Mucosa of rectum (tissue), 2 donors: ENCODE measurements around the gene SP6.

Source experiments
- H3K27ac ChIP-seq, 2 donors: one replicate each; pipeline ENCODE4 v1.7.0; 2013; ENCODE audit warnings: inconsistent platforms in 2 of 2, low read depth in 2 of 2, low read length in 2 of 2
- H3K27me3 ChIP-seq, 2 donors: one replicate each; pipeline ENCODE4 v1.7.0; 2013; ENCODE audit warnings: low read length in 2 of 2; ENCODE audit not compliant: control insufficient read depth in 2 of 2, insufficient read depth in 2 of 2
- H3K36me3 ChIP-seq, 2 donors: one replicate each; pipeline ENCODE4 v1.7.0; 2013; ENCODE audit warnings: low read length in 2 of 2; ENCODE audit not compliant: control insufficient read depth in 2 of 2, insufficient read depth in 2 of 2
- H3K4me1 ChIP-seq, 2 donors: one replicate each; pipeline ENCODE4 v1.7.0; 2013; ENCODE audit warnings: low read length in 2 of 2, mild to moderate bottlenecking in 1 of 2; ENCODE audit not compliant: control insufficient read depth in 2 of 2, insufficient read depth in 2 of 2
- H3K4me3 ChIP-seq, 2 donors: one replicate each; pipeline ENCODE4 v1.7.0; 2013; ENCODE audit warnings: low read length in 2 of 2
- H3K9ac ChIP-seq, 2 donors: one replicate each; pipeline ENCODE4 v1.7.0; 2013; ENCODE audit warnings: low read length in 2 of 2, low read depth in 1 of 2, mild to moderate bottlenecking in 1 of 2
- H3K9me3 ChIP-seq, 2 donors: one replicate each; pipeline ENCODE4 v1.7.0; 2013; ENCODE audit warnings: low read length in 2 of 2; ENCODE audit not compliant: control insufficient read depth in 2 of 2
- donor health status: healthy.
- donor health status: Normal muscosa, but diverticular disease.

The SP6 gene

GRCh38 chr17:47879028-47879585, 28.1 kb upstream of the SP6 start:
- Histone ChIP-seq H3K27me3 (no peaks in the 10 kb centered on the region), H3K4me1 (peaks cover 24 to 30% of the 10 kb centered on the region in 2 donors), H3K27ac (no peak overlapping the region)

GRCh38 chr17:47878203-47879027, 27.5 kb upstream of the SP6 start:
- Histone ChIP-seq H3K4me3 (no peak overlapping the region), H3K4me1 (peaks cover 18 to 23% of the 10 kb centered on the region in 2 donors), H3K9ac (no peak overlapping the region), H3K36me3 (no peaks in the 10 kb centered on the region), H3K9me3 (no peaks in the 10 kb centered on the region), H3K27ac (no peak overlapping the region), H3K27me3 (no peaks in the 10 kb centered on the region)

More at GRCh38 chr17:47879028-47879585, 28.1 kb upstream of the SP6 start:
- Histone ChIP-seq H3K36me3 (no peaks in the 10 kb centered on the region), H3K9me3 (no peaks in the 10 kb centered on the region), H3K4me3 (no peak overlapping the region), H3K9ac (no peak overlapping the region)

- Histone ChIP-seq H3K4me1 (peaks cover 11 to 14% of the 10 kb centered on the region in 2 donors), H3K27me3 (peaks cover 0 to 4% of the 10 kb centered on the region in 2 donors), H3K9me3 (no peaks in the 10 kb centered on the region), H3K36me3 (no peaks in the 10 kb centered on the region), H3K9ac (no peak overlapping the region), H3K27ac (no peak overlapping the region), H3K4me3 (no peak overlapping the region)
These were observed 26.5 kb upstream of the SP6 start for GRCh38 chr17:47877368-47878034.

DNA sequence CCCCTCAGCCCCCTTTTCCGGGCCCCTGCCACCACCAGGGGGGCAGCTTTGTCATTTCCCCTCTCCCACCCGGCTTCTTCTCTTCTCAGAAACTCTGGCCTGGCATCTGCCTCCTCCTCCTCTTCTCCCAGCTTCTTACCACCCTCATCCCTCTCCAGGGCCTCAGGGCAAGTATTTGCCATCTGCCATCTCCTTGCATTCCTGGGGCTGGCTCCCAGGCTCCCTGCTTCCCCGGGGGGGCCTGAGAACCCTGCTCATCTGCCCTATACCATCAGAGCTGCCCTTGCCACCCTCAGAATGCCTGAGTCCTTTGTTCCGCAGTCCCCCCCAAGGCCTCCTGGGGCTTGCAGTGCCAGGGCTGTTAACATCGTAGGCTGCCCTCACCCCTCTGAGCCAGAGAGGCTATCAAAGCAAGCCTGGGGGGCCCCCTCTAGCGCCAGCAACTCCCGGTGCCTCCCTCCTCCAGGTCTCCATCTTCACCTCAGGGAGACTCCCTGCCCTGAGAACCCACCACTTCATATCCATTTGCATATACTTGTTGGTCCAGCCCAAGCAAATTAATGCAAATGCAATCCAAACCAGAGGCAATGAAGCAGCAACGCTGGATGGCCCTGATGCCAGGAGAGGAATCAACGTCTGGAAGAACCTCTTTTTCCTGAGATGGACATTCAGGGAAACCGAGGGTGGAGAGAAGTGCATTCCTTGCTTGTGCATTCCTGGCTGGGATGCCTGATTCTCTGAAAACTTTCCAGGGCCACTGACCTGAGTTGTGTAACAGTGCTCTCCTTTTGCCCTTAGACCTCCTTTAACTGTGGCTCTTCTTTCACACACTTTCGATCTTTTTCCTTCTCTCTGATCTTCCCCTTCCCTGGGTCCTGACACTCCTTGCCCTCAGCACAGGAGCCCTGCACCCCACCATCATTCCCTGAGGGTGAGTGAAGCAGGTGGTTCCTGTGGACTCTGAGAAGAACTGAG, 24.3 kb upstream of the SP6 start:
- no peak overlapping the region for H3K4me3 ChIP-seq
- no peaks in the 10 kb centered on the region for H3K36me3 ChIP-seq
- H3K4me1 ChIP-seq, result no peaks in the 10 kb centered on the region
- H3K27me3 ChIP-seq, result peaks cover 0 to 4% of the 10 kb centered on the region in 2 donors
- H3K27ac ChIP-seq, result no peak overlapping the region
- H3K9ac ChIP-seq, result no peak overlapping the region
- no peaks in the 10 kb centered on the region for H3K9me3 ChIP-seq

GRCh38 chr17:47873200-47874090, 22.5 kb upstream of the SP6 start:
- Histone ChIP-seq H3K27me3 (peaks cover 0 to 8% of the 10 kb centered on the region in 2 donors), H3K9ac (no peak overlapping the region), H3K9me3 (no peaks in the 10 kb centered on the region), H3K27ac (no peak overlapping the region), H3K36me3 (no peaks in the 10 kb centered on the region), H3K4me1 (no peaks in the 10 kb centered on the region), H3K4me3 (no peak overlapping the region)

DNA sequence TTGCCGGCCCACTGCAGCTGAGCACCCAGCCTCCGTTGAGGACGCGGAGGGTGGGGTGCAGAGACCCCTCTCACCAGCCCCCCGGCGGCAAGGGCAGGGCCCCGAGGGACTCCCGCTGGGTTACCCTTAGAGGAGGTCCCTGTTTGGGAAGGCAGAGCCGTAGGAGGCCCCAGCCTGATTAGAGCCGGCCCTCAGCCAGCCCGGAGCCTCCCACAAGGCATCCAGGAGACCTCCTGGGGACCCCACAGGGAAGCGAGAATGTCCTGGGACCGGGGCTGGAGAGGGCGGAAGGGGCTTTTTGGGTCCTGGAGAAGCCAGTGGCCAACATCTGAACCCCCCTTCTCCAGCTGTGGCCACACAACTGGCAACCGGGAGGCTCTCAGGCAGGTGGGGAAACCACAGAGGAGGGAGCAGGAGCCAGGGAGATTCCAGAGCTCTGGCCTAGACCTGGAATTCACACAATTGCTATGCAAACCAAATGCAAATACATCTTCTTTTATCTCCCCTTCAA, 21.7 kb upstream of the SP6 start:
- Histone ChIP-seq H3K9ac (no peak overlapping the region), H3K27me3 (peaks cover 0 to 8% of the 10 kb centered on the region in 2 donors)

DNA sequence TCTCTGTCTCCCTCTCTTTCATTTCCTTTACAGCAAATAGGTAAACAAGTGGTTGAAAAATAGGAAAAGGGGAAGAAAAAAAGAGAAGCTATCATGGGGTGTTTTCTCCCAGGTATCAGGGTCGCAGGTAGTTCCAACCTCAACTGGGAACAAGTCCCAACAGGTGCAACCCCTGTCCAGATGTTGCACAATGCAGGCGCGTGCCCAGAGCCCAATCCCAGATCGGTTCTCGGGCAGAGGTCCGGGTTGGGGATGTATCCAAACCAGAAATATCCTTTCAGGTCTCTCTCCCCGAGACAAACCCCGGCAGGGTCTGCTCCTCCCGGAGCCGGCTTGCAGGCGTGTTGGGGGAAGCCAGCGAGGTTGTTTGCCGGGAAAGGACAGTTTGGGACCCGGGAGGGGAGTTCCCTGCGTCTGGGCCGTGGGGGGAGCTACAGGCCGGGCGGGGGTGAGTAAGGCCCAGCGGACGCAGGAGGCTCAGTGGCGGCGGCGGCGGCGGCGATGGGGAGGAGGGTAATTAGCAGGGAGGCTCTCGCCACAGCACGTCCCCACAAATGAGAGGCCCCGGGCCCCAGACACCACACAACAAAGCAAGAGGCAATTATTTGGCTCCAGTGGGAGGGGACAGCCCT, 21.2 kb upstream of the SP6 start:
- H3K9ac ChIP-seq, result no peak overlapping the region
- H3K36me3 ChIP-seq, result no peaks in the 10 kb centered on the region
- no peaks in the 10 kb centered on the region for H3K4me1 ChIP-seq
- peaks cover 0 to 8% of the 10 kb centered on the region in 2 donors for H3K27me3 ChIP-seq
- no peak overlapping the region for H3K27ac ChIP-seq
- no peaks in the 10 kb centered on the region for H3K9me3 ChIP-seq
- no peak overlapping the region for H3K4me3 ChIP-seq

More for the DNA sequence above, 21.7 kb upstream of the SP6 start:
- Histone ChIP-seq H3K36me3 (no peaks in the 10 kb centered on the region), H3K27ac (no peak overlapping the region), H3K4me3 (no peak overlapping the region), H3K9me3 (no peaks in the 10 kb centered on the region), H3K4me1 (no peaks in the 10 kb centered on the region)

- H3K27ac ChIP-seq, result no peak overlapping the region
- H3K36me3 ChIP-seq, result no peaks in the 10 kb centered on the region
- H3K4me1 ChIP-seq, result no peaks in the 10 kb centered on the region
- H3K9me3 ChIP-seq, result no peaks in the 10 kb centered on the region
- peaks cover 0 to 8% of the 10 kb centered on the region in 2 donors for H3K27me3 ChIP-seq
- no peak overlapping the region for H3K4me3 ChIP-seq
- H3K9ac ChIP-seq, result no peak overlapping the region
These were observed 20.1 kb upstream of the SP6 start for GRCh38 chr17:47871048-47871447.
